ENCODE measurements around the gene CACNA1I.

- TF ChIP-seq POLR2AphosphoS5 (IDR thresholded peaks at IDR 0.05; ENCODE audit: low read depth, low read length) (no peak), POLR2A (IDR thresholded peaks at IDR 0.05; ENCODE audit: low read depth, low read length) (no peak)
Measured at GRCh38 chr22:39635719-39636118, 65.2 kb downstream of the CACNA1I start.
